ENCODE results near the gene CORO2B.

- TF ChIP-seq, protein P1, sequence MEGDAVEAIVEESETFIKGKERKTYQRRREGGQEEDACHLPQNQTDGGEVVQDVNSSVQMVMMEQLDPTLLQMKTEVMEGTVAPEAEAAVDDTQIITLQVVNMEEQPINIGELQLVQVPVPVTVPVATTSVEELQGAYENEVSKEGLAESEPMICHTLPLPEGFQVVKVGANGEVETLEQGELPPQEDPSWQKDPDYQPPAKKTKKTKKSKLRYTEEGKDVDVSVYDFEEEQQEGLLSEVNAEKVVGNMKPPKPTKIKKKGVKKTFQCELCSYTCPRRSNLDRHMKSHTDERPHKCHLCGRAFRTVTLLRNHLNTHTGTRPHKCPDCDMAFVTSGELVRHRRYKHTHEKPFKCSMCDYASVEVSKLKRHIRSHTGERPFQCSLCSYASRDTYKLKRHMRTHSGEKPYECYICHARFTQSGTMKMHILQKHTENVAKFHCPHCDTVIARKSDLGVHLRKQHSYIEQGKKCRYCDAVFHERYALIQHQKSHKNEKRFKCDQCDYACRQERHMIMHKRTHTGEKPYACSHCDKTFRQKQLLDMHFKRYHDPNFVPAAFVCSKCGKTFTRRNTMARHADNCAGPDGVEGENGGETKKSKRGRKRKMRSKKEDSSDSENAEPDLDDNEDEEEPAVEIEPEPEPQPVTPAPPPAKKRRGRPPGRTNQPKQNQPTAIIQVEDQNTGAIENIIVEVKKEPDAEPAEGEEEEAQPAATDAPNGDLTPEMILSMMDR (conservative IDR thresholded peaks at IDR 0.05; ENCODE audit: low read depth, low read length), result no peak
- TF ChIP-seq NFE2L2 (IDR thresholded peaks at IDR 0.05; ENCODE audit: low read depth, low read length) (no peak), MAZ (IDR thresholded peaks at IDR 0.05; ENCODE audit: borderline replicate concordance, low read depth, low read length) (no peak), CEBPB (IDR thresholded peaks at IDR 0.05; ENCODE audit: low read depth, low read length) (no peak), POLR2A (IDR thresholded peaks at IDR 0.05; ENCODE audit: low read depth, low read length) (no peak), RAD21 (IDR thresholded peaks at IDR 0.05; ENCODE audit: low read length) (no peak), RFX5 (IDR thresholded peaks at IDR 0.05; ENCODE audit: low read depth, low read length) (no peak), BHLHE40 (IDR thresholded peaks at IDR 0.05; ENCODE audit: low read depth, low read length) (no peak)
Observed at GRCh38 chr15:68553314-68553993, 25.3 kb upstream of the CORO2B start.
